Osteocyte (in vitro differentiated cells): Measurements from ENCODE around the gene CAVIN1. TPM values are rescaled to one million over a fixed set of nuclear protein-coding genes. Genes with fewer than 3 reads are reported as not detected.
"Not testable (repeated sequence)": the region's sequence is repeated elsewhere in the genome, so short reads cannot be mapped to it uniquely, and the experiment has no call there.

ENCODE experiments used
- DNase-seq: peaks from one replicate; pipeline ENCODE4 v3.0.0; 2021; ENCODE audit warnings: mixed read lengths; ENCODE audit not compliant: unreplicated experiment; ENCODE audit errors: extremely low spot score
- H3K27ac Mint-ChIP-seq: one replicate; pipeline ENCODE4 v1.8.0; 2021; ENCODE audit warnings: mild to moderate bottlenecking, mixed read lengths; ENCODE audit not compliant: unreplicated experiment
- H3K27me3 Mint-ChIP-seq: one replicate; pipeline ENCODE4 v1.8.0; 2021; ENCODE audit warnings: mixed read lengths; ENCODE audit not compliant: unreplicated experiment
- H3K36me3 Mint-ChIP-seq: one replicate; pipeline ENCODE4 v1.8.0; 2021; ENCODE audit warnings: mixed read lengths; ENCODE audit not compliant: unreplicated experiment
- H3K4me1 Mint-ChIP-seq: one replicate; pipeline ENCODE4 v1.8.0; 2021; ENCODE audit warnings: mixed read lengths; ENCODE audit not compliant: unreplicated experiment
- H3K4me3 Mint-ChIP-seq: one replicate; pipeline ENCODE4 v1.8.0; 2021; ENCODE audit warnings: mild to moderate bottlenecking, moderate library complexity, mixed read lengths; ENCODE audit not compliant: unreplicated experiment
- H3K9me3 Mint-ChIP-seq: one replicate; pipeline ENCODE4 v1.8.0; 2021; ENCODE audit warnings: mixed read lengths; ENCODE audit not compliant: unreplicated experiment
- CTCF ChIP-seq: fragments of 200-600 bp; sonication (generic); IDR thresholded peaks from 2 replicates; pipeline ENCODE4 v1.5.0; 2021; ENCODE audit warnings: antibody characterized with exemption, mild to moderate bottlenecking, moderate library complexity
- total RNA-seq: library from RNA; stranded (reverse); gene quantifications from 2 replicates; pipeline ENCODE4 v1.2.1, GENCODE V29; 2021

The CAVIN1 gene
- total RNA-seq, 1 donor from 2014 or later, result 487 TPM

GRCh38 chr17:42361781-42362186 lies 61.3 kb downstream of the CAVIN1 start:
- no peaks in the 10 kb centered on the region for H3K27me3 Mint-ChIP-seq
- no peaks in the 10 kb centered on the region for H3K36me3 Mint-ChIP-seq
- no peaks in the 10 kb centered on the region for H3K9me3 Mint-ChIP-seq
- TF ChIP-seq CTCF, result no peak
- peak overlapping the region; percentile 92 for H3K27ac Mint-ChIP-seq
- peaks cover 88% of the 10 kb centered on the region for H3K4me1 Mint-ChIP-seq
- DNase-seq, result no peak
- peak overlapping the region; percentile 53 for H3K4me3 Mint-ChIP-seq

- not testable (repeated sequence) for H3K36me3 Mint-ChIP-seq, H3K4me3 Mint-ChIP-seq, H3K27me3 Mint-ChIP-seq, DNase-seq, H3K9me3 Mint-ChIP-seq
- peak overlapping the region; percentile 92 for H3K27ac Mint-ChIP-seq
- peaks cover 77% of the 10 kb centered on the region for H3K4me1 Mint-ChIP-seq
Measured at GRCh38 chr17:42360388-42360787, 62.7 kb downstream of the CAVIN1 start.

GRCh38 chr17:42359133-42359532 lies 63.9 kb downstream of the CAVIN1 start:
- H3K36me3 Mint-ChIP-seq, result peaks cover 2% of the 10 kb centered on the region
- DNase-seq, result no peak
- no peak for TF ChIP-seq CTCF
- peak overlapping the region; percentile 92 for H3K27ac Mint-ChIP-seq
- peaks cover 73% of the 10 kb centered on the region for H3K4me1 Mint-ChIP-seq
- H3K9me3 Mint-ChIP-seq, result no peaks in the 10 kb centered on the region
- no peak overlapping the region for H3K4me3 Mint-ChIP-seq
- no peaks in the 10 kb centered on the region for H3K27me3 Mint-ChIP-seq

GRCh38 chr17:42358434-42358833 lies 64.6 kb downstream of the CAVIN1 start:
- Mint-ChIP-seq H3K9me3 (no peaks in the 10 kb centered on the region), H3K36me3 (peaks cover 3% of the 10 kb centered on the region), H3K27me3 (no peaks in the 10 kb centered on the region), H3K4me1 (peaks cover 72% of the 10 kb centered on the region), H3K4me3 (no peak overlapping the region), H3K27ac (peak overlapping the region; percentile 92)
- no peak for TF ChIP-seq CTCF
- DNase-seq, result no peak

- Mint-ChIP-seq H3K27me3 (no peaks in the 10 kb centered on the region), H3K4me3 (no peak overlapping the region), H3K36me3 (peaks cover 5% of the 10 kb centered on the region), H3K27ac (peak overlapping the region; percentile 41), H3K4me1 (peaks cover 50% of the 10 kb centered on the region), H3K9me3 (no peaks in the 10 kb centered on the region)
- no peak for DNase-seq
- no peak for TF ChIP-seq CTCF
Measured at GRCh38 chr17:42354956-42355843, 67.9 kb downstream of the CAVIN1 start.

Other genes with a start within 250 kb of the CAVIN1 start
- not detected in 2 replicates for gene KCNH4, start 242.1 kb downstream of the CAVIN1 start, total RNA-seq
- not detected in 2 replicates for gene HCRT, start 237.8 kb downstream of the CAVIN1 start, total RNA-seq
- gene GHDC, start 228.8 kb downstream of the CAVIN1 start, total RNA-seq, result 7.3 and 9.1 TPM in 2 replicates
- 41.3 and 49.7 TPM in 2 replicates for gene STAT5B, start 146.9 kb downstream of the CAVIN1 start, total RNA-seq
- 45.5 and 47.7 TPM in 2 replicates for gene STAT5A, start 134.8 kb downstream of the CAVIN1 start, total RNA-seq
- 280 and 281 TPM in 2 replicates for gene STAT3, start 34.8 kb downstream of the CAVIN1 start, total RNA-seq
- 63.2 and 67.1 TPM in 2 replicates for gene ATP6V0A1, start 35.6 kb upstream of the CAVIN1 start, total RNA-seq
- gene NAGLU, start 113.0 kb upstream of the CAVIN1 start, total RNA-seq, result 86.5 and 96.6 TPM in 2 replicates
- 1.2 and 1.4 TPM in 2 replicates for gene HSD17B1, start 129.7 kb upstream of the CAVIN1 start, total RNA-seq
- 51.7 and 62.7 TPM in 2 replicates for gene COASY, start 138.9 kb upstream of the CAVIN1 start, total RNA-seq
- 34.6 and 35.8 TPM in 2 replicates for gene MLX, start 143.8 kb upstream of the CAVIN1 start, total RNA-seq
- gene PSMC3IP, start 154.5 kb upstream of the CAVIN1 start, total RNA-seq, result 5.5 and 5.6 TPM in 2 replicates
- gene RETREG3, start 186.1 kb upstream of the CAVIN1 start, total RNA-seq, result 80.1 and 85.0 TPM in 2 replicates
- gene TUBG1, start 186.4 kb upstream of the CAVIN1 start, total RNA-seq, result 47.2 and 55.5 TPM in 2 replicates
- 32.8 and 33.3 TPM in 2 replicates for gene TUBG2, start 236.0 kb upstream of the CAVIN1 start, total RNA-seq